Caco-2 (cell line): Measurements from ENCODE around the gene MRFAP1L1. TPM values are rescaled to one million over a fixed set of nuclear protein-coding genes. Genes with fewer than 3 reads are reported as not detected.

Experiments used
- BruUV-seq: library from RNA; stranded (reverse); fragments of 400-500 nt; replicated peaks from 2 replicates; lab custom pipeline; 2021; lab: Mats Ljungman, UMichigan
- CTCF ChIA-PET: fragments of 300-600 bp; sonication (Branson Sonifier 250); formaldehyde crosslinking; loops from one replicate; lab custom pipeline; 2022; ENCODE audit warnings: antibody characterized with exemption; lab: Charles Lee
- POLR2A ChIA-PET: fragments of 300-600 bp; sonication (Branson Sonifier 250); formaldehyde crosslinking; loops from one replicate; lab custom pipeline; 2022; ENCODE audit warnings: antibody characterized with exemption; lab: Charles Lee
- DNase-seq, 2 experiments: peaks; one replicate each; pipeline versions ENCODE4 v3.0.0 to v3.0.0-alpha.2; 2020 to 2022
- H3K27me3 ChIP-seq: replicated peaks from 2 replicates; pipeline ENCODE4 v1.6.0; 2011; ENCODE audit warnings: low read length; ENCODE audit not compliant: control insufficient read depth, insufficient read depth
- H3K36me3 ChIP-seq: 2 replicates; pipeline ENCODE4 v1.5.1; 2011; ENCODE audit warnings: low read length; ENCODE audit not compliant: control insufficient read depth, insufficient read depth
- H3K4me1 ChIP-seq: fragments of 250-450 bp; sonication (Bioruptor Pico); 2 replicates; pipeline ENCODE4 v1.5.1; 2020; ENCODE audit warnings: mild to moderate bottlenecking
- H3K4me3 ChIP-seq: 2 replicates; pipeline ENCODE4 v1.5.1; 2011; ENCODE audit warnings: low read depth, mild to moderate bottlenecking, control low read depth, low read length
- H3K9me3 ChIP-seq: fragments of 250-450 bp; sonication (Bioruptor Pico); 2 replicates; pipeline ENCODE4 v1.5.1; 2020; ENCODE audit warnings: mild to moderate bottlenecking, moderate library complexity
- H3K27ac Mint-ChIP-seq: one replicate; pipeline ENCODE4 v1.8.0; 2022; ENCODE audit warnings: mixed read lengths; ENCODE audit not compliant: unreplicated experiment
- H3K27me3 Mint-ChIP-seq: one replicate; pipeline ENCODE4 v1.8.0; 2022; ENCODE audit warnings: mixed read lengths; ENCODE audit not compliant: insufficient read depth, unreplicated experiment
- H3K36me3 Mint-ChIP-seq: one replicate; pipeline ENCODE4 v1.8.0; 2022; ENCODE audit warnings: mild to moderate bottlenecking, mixed read lengths; ENCODE audit not compliant: insufficient read depth, unreplicated experiment
- H3K4me1 Mint-ChIP-seq: one replicate; pipeline ENCODE4 v1.8.0; 2022; ENCODE audit warnings: low read depth, mixed read lengths; ENCODE audit not compliant: unreplicated experiment
- H3K4me3 Mint-ChIP-seq: one replicate; pipeline ENCODE4 v1.8.0; 2022; ENCODE audit warnings: mild to moderate bottlenecking, moderate library complexity, mixed read lengths; ENCODE audit not compliant: unreplicated experiment
- H3K9me3 Mint-ChIP-seq: one replicate; pipeline ENCODE4 v1.8.0; 2022; ENCODE audit warnings: mixed read lengths; ENCODE audit not compliant: unreplicated experiment
- CTCF ChIP-seq, 2 experiments: fragments of 200-600 bp in 1 of 2; IDR thresholded peaks; 1 replicate in 1 of 2; 2 replicates in 1 of 2; pipeline versions ENCODE4 v1.5.1 to v1.8.0; 2011 to 2022; ENCODE audit warnings: antibody characterized with exemption in 1 of 2, control low read depth in 1 of 2, inconsistent platforms in 1 of 2, low read depth in 1 of 2, low read length in 1 of 2, mild to moderate bottlenecking in 1 of 2, moderate library complexity in 1 of 2; ENCODE audit not compliant: insufficient read depth in 1 of 2, severe bottlenecking in 1 of 2, unreplicated experiment in 1 of 2
- intact Hi-C: fragments of 100-400 bp; cut with micrococcal nuclease; formaldehyde crosslinking; loops from one replicate; pipeline ENCODE4 v1.10.0; 2022; ENCODE audit not compliant: unreplicated experiment
- total RNA-seq: library from RNA; stranded (reverse); gene quantifications from 2 replicates; pipeline ENCODE4 v1.2.3, GENCODE V29; 2022

MRFAP1L1 gene
- total RNA-seq, 1 experiment from 2014 or later: 47.5 TPM

GRCh38 chr4:6689506-6689960 lies 20.1 kb downstream of the MRFAP1L1 start:
- Mint-ChIP-seq H3K36me3 (peaks cover 27% of the 10 kb centered on the region), H3K9me3 (no peaks in the 10 kb centered on the region), H3K27me3 (no peaks in the 10 kb centered on the region), H3K4me1 (peaks cover 52% of the 10 kb centered on the region), H3K4me3 (peak overlapping the region; percentile 64), H3K27ac (peak overlapping the region; percentile 94)
- DNase-seq: no peak
- H3K4me1 ChIP-seq: peaks cover 53% of the 10 kb centered on the region
- H3K9me3 ChIP-seq: no peaks in the 10 kb centered on the region
- H3K4me3 ChIP-seq: no peak overlapping the region
- no peaks in the 10 kb centered on the region for H3K36me3 ChIP-seq
- ChIA-PET CTCF (interaction anchor here (0.6 to 4.5 kb wide), 4 partner anchors 9 to 348 kb away, joined by 3 to 60 read pairs (median 4); a partner anchor contains a TSS), POLR2A (interaction anchor here (0.6 to 2.0 kb wide), 2 partner anchors 16 to 303 kb away, joined by 3 to 6 read pairs; a partner anchor contains a TSS)
- no peak for TF ChIP-seq CTCF (IDR thresholded peaks at IDR 0.05; ENCODE audit: insufficient read depth in 1 of 2, low read depth in 1 of 2, low read length in 1 of 2, severe bottlenecking in 1 of 2, unreplicated experiment in 1 of 2)
- no peaks in the 10 kb centered on the region for H3K27me3 ChIP-seq
- BruUV-seq: no TSS peak
- intact Hi-C loops: loop anchor here (1.0 to 10.0 kb wide), 3 partner anchors 15 to 65 kb away; partner anchors contain the start of gene MRFAP1

GRCh38 chr4:6688879-6689505 lies 20.7 kb downstream of the MRFAP1L1 start:
- ChIA-PET POLR2A (interaction anchor here (2.0 kb wide), 1 partner anchor 15 kb away, joined by 6 read pairs; a partner anchor contains a TSS), CTCF (interaction anchor here (0.6 to 4.5 kb wide), 3 partner anchors 14 to 348 kb away, joined by 3 to 60 read pairs (median 4); a partner anchor contains a TSS)
- intact Hi-C loops: loop anchor here (1.0 to 10.0 kb wide), 3 partner anchors 15 to 64 kb away; partner anchors contain the start of gene MRFAP1
- peak in 1 of 2 experiments; percentile 14 for TF ChIP-seq CTCF (IDR thresholded peaks at IDR 0.05; ENCODE audit: insufficient read depth in 1 of 2, low read depth in 1 of 2, low read length in 1 of 2, severe bottlenecking in 1 of 2, unreplicated experiment in 1 of 2)
- H3K4me3 ChIP-seq: no peak overlapping the region; the same call in 1 of the 2 replicates
- H3K9me3 Mint-ChIP-seq: no peaks in the 10 kb centered on the region
- peak overlapping the region; percentile 64 for H3K4me3 Mint-ChIP-seq
- H3K4me1 Mint-ChIP-seq: peaks cover 50% of the 10 kb centered on the region
- no peaks in the 10 kb centered on the region for H3K27me3 ChIP-seq
- no peaks in the 10 kb centered on the region for H3K27me3 Mint-ChIP-seq
- no peaks in the 10 kb centered on the region for H3K9me3 ChIP-seq
- peak overlapping the region; percentile 94 for H3K27ac Mint-ChIP-seq
- H3K36me3 ChIP-seq: no peaks in the 10 kb centered on the region
- peak; percentile 84 to 90 for DNase-seq
- peaks cover 27% of the 10 kb centered on the region for H3K36me3 Mint-ChIP-seq
- peaks cover 47% of the 10 kb centered on the region for H3K4me1 ChIP-seq
- BruUV-seq: no TSS peak
